NCI-H510A (cell line): ENCODE results near the gene SNW1.
A peak's percentile ranks its signal among the peaks of the same experiment; 100 is the strongest.
"Not testable (repeated sequence)": the region's sequence is repeated elsewhere in the genome, so short reads cannot be mapped to it uniquely, and the experiment has no call there.

ENCODE experiments used
- DNase-seq: peaks from one replicate; lab custom pipeline; 2025; lab: John Stamatoyannopoulos, UW

Gene SNW1

GRCh38 chr14:77760381-77761204 lies at the start of gene SNW1:
Gene SNW1, minus strand, starts transcription at chr14:77761156. Its CDS starts 29 bp downstream, at chr14:77761127.
- DNase-seq, result peak; percentile 90

GRCh38 chr14:77809011-77809410 lies 48.1 kb upstream of the SNW1 start:
- no peak for DNase-seq

- no peak for DNase-seq
Observed at GRCh38 chr14:77808250-77808649, 47.3 kb upstream of the SNW1 start.

GRCh38 chr14:77805706-77806105 lies 44.8 kb upstream of the SNW1 start:
- DNase-seq, result no peak

GRCh38 chr14:77804592-77804991 lies 43.6 kb upstream of the SNW1 start:
- no peak for DNase-seq

GRCh38 chr14:77800814-77801213 lies 39.9 kb upstream of the SNW1 start:
- no peak for DNase-seq

- peak; percentile 80 for DNase-seq
Observed at GRCh38 chr14:77799863-77800730, 39.1 kb upstream of the SNW1 start, which contains the start of gene ADCK1. Gene ADCK1, plus strand, starts transcription at chr14:77800109. Its CDS starts 18,870 bp downstream, at chr14:77818979.

GRCh38 chr14:77799456-77799855 lies 38.5 kb upstream of the SNW1 start:
- not testable (repeated sequence) for DNase-seq

- DNase-seq, result no peak
Observed at GRCh38 chr14:77794357-77794756, 33.4 kb upstream of the SNW1 start.

- not testable (repeated sequence) for DNase-seq
Observed at GRCh38 chr14:77793255-77793654, 32.3 kb upstream of the SNW1 start.

GRCh38 chr14:77791225-77791600 lies 30.3 kb upstream of the SNW1 start:
- DNase-seq, result no peak

GRCh38 chr14:77790566-77791224 lies 29.7 kb upstream of the SNW1 start:
- DNase-seq, result no peak

- no peak for DNase-seq
Observed at GRCh38 chr14:77786148-77786547, 25.2 kb upstream of the SNW1 start.

- DNase-seq, result no peak
Observed at GRCh38 chr14:77782202-77782601, 21.2 kb upstream of the SNW1 start.

- not testable (repeated sequence) for DNase-seq
Observed at GRCh38 chr14:77773966-77774365, 13.0 kb upstream of the SNW1 start.

GRCh38 chr14:77768442-77769069 lies 7.6 kb upstream of the SNW1 start:
- not testable (repeated sequence) for DNase-seq

GRCh38 chr14:77763978-77764377 lies 3.0 kb upstream of the SNW1 start:
- DNase-seq, result no peak

GRCh38 chr14:77763316-77763715 lies 2.4 kb upstream of the SNW1 start:
- DNase-seq, result no peak

GRCh38 chr14:77761205-77761931 lies 412 bp upstream of the SNW1 start:
- DNase-seq, result peak; percentile 10

GRCh38 chr14:77752799-77753516 lies 8.0 kb downstream of the SNW1 start:
- no peak for DNase-seq
